ENCODE results near the gene CSNK1D.
"Not testable (repeated sequence)": the region's sequence is repeated elsewhere in the genome, so short reads cannot be mapped to it uniquely, and the experiment has no call there.

Gene CSNK1D

DNA sequence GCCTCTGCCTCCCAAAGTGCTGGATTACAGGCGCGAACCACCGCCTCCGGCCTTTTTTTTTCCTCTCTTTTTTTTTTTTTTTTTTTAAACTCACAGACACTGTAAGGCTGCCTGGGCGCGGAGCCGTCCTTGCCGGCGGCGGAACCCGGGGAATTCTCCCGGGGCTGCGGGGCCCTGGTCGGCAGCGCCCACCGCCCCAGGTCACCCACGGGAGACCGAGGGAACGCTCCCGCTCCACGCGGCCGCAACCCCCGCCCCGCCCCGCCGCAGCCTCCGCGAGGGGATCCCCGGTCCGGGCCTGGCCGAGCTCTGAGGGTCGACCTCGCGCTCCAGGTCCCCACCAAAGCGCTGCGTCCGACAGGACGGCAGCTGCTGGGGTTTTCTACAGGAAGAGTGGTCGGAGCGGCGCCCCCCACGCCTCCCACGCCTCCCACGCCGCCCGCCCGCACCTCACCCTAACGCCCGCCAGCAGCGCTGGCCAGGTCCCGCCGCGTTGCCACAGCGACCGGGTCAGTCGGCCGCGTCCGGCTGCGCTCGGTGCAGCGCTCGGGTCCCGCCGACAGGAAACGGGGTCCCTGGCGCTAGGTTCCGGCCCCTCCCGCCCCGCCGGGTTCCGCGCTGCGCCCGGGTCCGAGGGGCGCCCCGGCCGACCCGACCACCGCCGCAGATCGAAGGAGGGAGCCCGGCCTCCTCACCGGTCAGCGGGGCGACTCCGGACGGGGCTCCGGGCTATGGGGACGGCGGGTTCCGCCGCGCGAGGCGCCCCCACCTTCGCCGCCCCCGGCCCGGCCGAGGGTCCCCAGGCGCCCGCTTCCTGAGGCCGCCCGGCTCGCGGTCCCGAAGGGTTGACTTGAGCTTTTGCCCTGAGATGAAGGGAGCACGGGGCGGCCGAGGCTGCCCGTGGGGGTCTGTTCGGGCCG is 60.9 kb downstream of the CSNK1D start, which contains the start of gene CCDC57:
Gene CCDC57, minus strand, starts transcription at position 512 of the 920 bp plus-strand sequence. CDS start 10,898 bp downstream, outside the sequence.
- DNase-seq, result no peak

GRCh38 chr17:82210655-82211054 is 62.8 kb downstream of the CSNK1D start:
- DNase-seq, result not testable (repeated sequence)

- no peak for DNase-seq
These were observed 67.6 kb downstream of the CSNK1D start for GRCh38 chr17:82205720-82206508.

DNA sequence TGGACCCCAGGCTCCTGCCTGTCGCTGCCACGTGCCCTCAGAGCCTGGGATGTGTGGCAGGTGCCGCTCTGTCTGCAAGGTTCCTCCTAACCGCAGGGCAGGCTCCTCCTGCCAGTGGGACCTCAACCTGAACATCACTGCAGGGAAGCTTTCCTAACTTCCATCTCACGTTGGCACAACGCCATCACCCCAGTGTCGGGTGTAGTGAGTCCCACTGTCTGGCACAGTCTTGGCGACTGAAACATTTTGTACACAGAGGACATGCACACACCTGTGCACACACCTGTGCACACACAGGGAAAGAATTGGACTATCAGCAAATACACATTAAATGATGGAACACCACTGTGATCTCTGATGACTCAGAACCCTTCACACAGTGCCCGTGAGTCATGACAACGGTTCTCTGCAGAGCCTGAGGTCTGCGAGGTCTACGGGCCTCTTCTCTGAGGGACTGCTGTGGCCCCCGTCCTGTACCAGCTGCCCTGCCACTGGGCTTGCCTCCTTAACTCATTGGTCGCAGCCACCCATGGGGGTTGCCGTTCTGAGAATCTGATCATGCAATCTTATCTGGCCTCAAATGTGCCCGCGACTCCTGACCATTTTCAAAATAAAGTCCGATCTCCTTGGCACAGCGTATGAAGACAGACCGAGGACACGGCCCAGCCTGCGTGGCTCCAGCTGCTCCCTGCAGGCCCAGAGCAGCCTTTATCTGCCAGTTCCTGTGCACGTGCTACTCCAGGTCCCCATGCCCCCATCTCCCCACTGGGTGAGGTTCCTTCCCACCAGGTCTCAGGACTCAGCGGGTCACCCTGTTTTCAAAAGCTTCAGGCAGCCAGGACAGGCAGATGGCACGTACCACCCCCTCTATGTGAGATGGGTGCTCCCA is 68.4 kb downstream of the CSNK1D start:
- no peak for DNase-seq

DNA sequence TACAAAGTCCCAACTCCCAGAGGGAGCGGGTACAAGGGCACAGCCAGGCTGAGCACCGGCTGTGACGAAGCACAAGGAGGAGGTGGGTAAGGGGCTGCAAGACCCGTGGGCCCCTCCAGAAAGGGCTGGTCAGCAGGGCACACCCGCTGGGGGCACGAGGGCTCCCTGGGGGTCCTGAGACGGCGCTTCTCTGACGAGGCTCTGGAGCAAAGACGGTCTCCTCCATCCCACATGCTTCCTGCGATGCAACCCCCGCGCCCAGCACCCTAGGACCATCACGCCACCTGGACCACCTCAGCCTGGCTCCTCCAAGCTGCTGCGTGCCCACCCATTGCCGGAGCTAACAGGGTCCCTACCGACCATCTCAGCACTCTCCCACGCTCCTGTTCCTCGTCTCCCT is 69.6 kb downstream of the CSNK1D start:
- DNase-seq, result no peak

DNA sequence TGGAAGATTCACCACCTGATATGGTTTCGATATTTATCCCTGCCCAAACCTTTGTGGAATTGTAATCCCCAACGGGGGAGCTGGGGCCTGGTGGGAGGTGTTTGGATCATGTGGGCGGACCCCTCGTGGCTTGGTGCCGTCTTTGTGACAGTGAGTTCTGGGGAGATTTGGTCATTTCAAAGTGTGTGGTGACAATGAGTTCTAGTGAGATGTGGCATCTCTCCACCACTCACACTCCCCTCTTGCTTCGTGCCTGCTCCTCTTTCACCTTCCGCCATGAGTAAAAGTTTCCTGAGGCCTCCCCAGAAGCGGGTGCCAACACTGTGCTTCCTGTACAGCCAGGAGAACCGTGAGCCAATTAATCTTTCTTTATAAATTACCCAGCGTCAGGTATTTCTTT is 70.5 kb downstream of the CSNK1D start:
- DNase-seq, result no peak

DNA sequence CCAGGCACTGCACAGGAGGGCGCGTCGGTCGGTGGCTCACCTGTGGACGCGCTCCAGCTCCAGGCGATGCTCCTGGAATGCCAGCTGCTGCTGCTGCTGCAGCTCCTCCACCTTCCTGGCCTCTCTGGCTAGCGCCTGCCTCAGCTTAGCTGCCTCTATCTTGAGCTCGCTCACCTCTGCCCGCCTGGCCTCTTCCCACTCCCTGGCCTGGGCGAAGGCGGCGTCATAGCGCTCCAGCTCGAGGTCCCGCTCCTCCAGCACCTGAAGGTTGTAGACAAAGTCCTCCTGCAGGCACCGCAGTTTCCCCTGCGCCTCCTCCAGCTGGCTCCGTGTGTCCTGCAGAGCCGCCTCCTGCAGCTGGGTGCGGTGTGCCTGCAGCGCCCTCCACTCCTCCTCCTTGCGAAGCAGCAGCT is 72.0 kb downstream of the CSNK1D start:
- no peak for DNase-seq

GRCh38 chr17:82200743-82201497 is 72.6 kb downstream of the CSNK1D start:
- no peak for DNase-seq

GRCh38 chr17:82200135-82200534 is 73.4 kb downstream of the CSNK1D start:
- no peak for DNase-seq

- no peak for DNase-seq
These were observed 74.0 kb downstream of the CSNK1D start for GRCh38 chr17:82199496-82199895.

- DNase-seq, result no peak
These were observed 75.4 kb downstream of the CSNK1D start for GRCh38 chr17:82198092-82198491.

DNA sequence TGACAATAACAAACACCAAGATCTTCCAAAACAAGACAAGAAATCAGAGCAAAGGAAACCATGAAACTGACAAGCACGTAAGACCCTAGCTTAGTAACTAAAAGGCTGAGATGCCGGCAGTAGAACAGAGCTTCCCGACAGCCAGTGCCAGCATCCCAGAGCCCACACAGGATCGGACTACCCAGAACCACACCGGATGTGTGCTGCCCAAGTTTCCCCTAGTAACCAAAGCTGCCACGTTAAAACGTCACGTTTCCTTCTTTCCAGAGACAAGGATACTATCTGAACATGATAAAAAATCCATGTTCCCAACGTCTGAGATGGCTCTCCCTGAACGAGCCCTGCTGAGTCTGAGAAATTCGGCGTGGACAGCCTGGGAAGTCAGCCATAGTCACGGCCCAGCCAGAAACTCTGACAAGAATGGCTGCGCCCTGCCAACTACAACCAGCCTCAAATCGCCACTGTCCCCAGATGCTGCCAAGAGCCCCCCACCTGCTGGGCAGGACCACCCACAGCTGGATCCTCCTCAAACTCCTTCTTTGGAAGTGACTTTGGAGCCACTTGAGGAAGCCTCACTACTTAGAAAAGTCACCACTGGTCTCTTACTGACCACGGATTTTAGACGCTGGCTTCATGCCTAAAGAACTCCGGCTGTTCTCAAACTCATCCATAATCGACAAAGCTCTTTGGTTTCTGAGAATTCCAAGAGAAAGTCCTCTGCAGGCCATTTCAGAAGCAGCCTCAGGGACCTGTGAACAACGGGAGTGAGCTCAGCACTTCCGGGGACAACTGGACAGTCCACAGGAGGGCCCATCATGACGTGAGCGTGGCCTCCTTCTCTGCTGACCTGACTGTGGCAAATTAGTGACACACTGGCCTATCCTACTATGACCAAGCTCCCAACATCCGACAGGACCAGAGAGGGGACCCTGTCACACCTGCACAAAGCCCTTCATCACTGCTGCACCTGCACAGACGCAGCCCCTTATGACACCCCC is 77.5 kb downstream of the CSNK1D start:
- no peak for DNase-seq

GRCh38 chr17:82194765-82195164 is 78.7 kb downstream of the CSNK1D start:
- no peak for DNase-seq

DNA sequence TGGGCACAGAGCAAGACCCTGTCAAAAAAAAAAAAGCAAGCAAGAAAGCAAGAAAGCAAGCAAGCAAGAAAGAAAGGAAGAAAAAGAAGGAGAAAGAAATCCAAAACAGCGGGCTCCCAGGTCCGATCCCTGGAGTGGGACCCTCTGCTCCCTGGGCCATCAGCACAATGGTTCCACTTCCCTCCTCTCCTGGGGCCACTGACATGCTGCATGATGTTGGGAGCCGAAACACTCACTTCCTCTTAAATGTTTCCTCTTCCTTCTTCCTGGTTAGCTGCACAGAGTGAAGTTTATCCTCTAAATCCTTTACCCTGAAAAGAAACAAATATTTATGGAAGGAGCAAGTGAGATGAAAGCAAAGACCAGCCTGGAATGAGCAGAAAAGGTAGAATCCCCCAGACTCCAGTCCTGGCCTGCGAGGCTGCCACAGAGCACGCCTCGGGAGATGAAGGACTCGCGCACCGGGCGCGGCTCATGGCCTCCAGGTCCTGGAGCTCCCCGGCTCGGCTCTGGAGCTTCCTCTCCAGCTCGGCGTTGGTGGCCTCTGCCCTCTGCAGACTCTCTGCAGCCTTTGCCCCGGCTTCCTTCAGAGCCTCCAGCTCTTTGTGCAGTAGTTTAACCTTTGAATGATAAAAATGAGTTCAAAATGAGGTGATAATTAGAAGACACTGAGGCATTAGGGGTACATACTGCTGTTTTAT is 79.8 kb downstream of the CSNK1D start:
- no peak for DNase-seq

GRCh38 chr17:82193050-82193449 is 80.5 kb downstream of the CSNK1D start:
- not testable (repeated sequence) for DNase-seq
